Loucy (cell line): ENCODE data around the gene C11orf42.

ENCODE experiments used
- EZH2phosphoT487 ChIP-seq: fragments of 200-600 bp; IDR thresholded peaks from 2 replicates; pipeline ENCODE4 v1.6.1; 2018; ENCODE audit warnings: antibody characterized with exemption, mild to moderate bottlenecking, moderate library complexity, borderline replicate concordance
- TF ChIP-seq, protein P1 (sequence below): fragments of 200-600 bp; sonication (generic); conservative IDR thresholded peaks from 2 replicates; pipeline ENCODE4 v1.5.1; 2014; ENCODE audit warnings: mild to moderate bottlenecking, antibody characterized with exemption, low read length

DNA sequence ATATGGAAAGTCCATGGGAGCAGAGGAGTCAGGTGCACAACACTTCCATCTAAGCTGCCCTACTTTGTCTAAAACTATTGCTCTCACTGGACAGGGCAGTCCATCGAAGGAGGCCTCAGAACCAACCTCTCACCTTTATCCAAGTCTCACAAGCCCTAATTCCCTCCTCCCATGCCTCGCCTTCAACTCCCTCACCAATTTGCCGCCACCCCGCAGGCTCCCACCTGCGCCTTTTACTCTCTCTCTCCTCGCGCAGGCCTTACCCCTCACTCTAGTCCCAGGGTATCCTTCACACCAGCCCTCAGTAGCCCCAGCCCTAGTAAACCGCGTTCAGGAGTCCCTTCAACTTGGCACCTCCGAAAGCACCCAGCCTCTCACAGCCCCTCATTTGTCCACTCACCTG lies 28.6 kb downstream of the C11orf42 start:
- TF ChIP-seq, protein P1, sequence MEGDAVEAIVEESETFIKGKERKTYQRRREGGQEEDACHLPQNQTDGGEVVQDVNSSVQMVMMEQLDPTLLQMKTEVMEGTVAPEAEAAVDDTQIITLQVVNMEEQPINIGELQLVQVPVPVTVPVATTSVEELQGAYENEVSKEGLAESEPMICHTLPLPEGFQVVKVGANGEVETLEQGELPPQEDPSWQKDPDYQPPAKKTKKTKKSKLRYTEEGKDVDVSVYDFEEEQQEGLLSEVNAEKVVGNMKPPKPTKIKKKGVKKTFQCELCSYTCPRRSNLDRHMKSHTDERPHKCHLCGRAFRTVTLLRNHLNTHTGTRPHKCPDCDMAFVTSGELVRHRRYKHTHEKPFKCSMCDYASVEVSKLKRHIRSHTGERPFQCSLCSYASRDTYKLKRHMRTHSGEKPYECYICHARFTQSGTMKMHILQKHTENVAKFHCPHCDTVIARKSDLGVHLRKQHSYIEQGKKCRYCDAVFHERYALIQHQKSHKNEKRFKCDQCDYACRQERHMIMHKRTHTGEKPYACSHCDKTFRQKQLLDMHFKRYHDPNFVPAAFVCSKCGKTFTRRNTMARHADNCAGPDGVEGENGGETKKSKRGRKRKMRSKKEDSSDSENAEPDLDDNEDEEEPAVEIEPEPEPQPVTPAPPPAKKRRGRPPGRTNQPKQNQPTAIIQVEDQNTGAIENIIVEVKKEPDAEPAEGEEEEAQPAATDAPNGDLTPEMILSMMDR, result no peak
- TF ChIP-seq EZH2phosphoT487, result no peak
